GM19468 (cell line): ENCODE results near the gene CUX1.
"Not testable (repeated sequence)": the region's sequence is repeated elsewhere in the genome, so short reads cannot be mapped to it uniquely, and the experiment has no call there.

Source experiments
- ATAC-seq: cut with Tn5 transposase; IDR thresholded peaks from one replicate; pipeline ENCODE4 v1.9.1; 2021; ENCODE audit warnings: mild to moderate bottlenecking, moderate library complexity, moderate number of reproducible peaks; ENCODE audit not compliant: unreplicated experiment; ENCODE audit errors: extremely low read depth

Gene CUX1

DNA sequence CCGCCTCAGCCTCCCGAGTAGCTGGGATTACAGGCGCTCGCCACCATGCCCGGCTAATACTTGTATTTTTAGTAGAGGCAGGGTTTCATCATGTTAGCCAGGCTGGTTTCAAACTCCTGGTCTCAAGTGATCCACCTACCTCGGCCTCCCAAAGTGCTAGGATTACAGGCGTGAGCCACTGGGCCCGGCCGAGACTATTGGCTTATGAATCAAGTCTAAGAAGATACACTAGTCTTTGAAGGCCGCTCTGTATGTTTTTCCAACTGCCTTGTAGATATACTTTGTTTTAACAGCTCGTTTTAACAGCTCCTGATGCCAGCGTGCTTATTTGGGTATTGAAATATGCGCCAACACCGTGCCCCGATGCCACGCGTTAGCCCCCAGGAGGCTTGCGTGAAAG lies 332.8 kb downstream of the CUX1 start:
- ATAC-seq = no peak

DNA sequence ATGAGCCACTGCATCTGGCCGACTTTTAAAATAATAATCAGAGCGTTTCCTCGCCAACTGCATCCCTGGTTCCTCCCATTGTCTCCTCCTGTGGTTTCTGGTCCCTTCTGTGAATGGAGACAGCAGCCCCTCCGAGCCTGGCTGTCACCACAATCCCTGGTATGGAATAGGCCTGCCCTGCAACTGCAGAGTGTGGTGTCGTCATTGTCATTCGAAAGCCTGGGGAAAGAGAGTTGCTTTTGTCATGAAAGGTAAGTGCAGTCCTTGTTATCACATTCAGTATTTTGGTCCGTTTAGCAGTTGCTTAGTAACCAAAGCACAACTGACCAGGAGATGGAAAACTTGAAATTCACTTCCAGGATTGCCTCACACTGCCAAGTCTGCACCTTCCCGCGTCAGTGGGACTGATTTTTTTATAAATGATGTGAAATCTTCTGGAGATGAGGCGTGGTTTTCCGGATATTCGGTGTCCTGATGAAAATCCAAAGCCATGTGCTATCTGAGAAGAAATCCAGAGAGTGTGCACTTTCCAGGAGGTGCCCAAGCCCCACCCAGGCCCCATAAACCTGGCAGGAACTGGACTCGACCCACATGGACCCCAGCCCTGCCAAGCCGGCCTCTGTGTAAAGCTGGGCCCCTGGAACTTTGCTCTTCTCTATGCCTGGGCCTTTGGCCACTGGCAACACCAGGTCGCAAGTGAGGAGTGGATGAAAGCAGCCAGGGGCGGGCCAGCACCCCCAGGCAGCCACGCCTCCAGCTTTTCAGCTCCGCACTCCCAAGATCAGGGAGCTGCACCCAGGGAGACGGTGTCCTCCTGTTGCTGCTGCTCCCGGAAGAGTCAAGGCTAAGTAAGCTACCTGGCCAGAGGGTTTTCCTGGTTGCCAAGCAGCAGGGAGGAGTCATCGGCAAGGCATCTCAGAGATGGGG lies 335.5 kb downstream of the CUX1 start:
- no peak for ATAC-seq

DNA sequence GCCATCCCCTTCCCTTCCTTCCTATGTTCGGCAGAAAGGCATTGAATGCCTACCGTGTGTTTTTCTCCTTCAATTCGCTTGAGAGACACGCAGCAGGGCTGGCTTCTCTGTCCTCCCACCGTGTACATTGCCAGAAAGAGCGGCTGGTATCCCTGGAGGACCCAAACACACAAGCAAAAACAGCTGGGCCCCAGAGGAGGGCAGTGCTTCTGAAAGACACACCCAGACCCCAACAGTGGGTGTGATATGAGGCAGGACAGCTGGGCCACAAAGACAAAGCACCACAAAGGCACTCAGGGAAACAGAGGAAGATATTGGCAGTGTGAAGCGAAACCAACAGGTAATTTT lies 336.1 kb downstream of the CUX1 start:
- ATAC-seq = no peak

DNA sequence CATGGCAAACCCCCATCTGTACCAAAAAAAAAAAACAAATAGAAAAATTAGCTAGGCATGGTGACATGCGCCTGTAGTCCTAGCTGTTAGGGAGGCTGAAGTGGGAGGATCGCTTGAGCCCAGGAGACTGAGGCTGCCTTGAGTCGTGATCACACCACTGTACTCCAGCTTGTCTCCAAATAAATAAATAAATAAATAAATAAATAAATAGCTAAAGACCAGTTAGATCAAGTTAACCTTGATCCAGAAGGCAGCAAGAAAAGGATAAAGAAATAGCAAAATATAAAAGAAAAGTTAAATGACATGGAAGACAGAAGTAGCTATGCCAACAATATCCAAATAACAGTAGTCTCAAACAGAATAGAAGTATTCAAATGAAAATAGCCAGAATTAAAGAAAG lies 337.0 kb downstream of the CUX1 start:
- ATAC-seq = no peak

DNA sequence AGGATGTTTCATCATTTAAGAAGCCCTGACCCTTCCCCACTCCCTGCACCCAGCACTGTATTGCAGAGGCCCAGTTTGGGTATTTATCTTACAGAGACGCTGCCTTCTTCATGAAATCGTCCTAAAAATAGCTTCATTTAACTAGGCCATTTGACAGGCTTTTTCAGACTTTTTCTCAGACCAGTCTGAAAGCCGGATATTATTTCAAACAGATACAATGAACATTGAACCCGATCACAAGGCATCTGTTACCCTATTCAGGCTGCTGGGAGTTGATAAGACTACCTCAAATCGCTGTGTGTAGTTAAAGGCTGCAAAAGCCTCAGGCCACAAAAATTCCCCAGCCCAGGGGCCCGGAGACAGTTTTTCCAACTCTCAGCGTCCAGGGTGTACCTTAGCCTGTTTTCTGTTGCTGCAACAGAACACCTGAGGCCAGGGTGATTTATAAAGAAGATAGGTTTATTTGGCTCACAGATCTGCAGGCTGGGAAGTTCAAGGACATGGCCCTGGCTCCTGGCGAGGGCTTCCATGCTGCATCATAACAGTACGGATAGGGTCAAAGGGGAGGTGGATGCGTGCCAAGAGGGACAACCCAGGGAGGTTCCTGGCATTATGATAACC lies 338.5 kb downstream of the CUX1 start:
- ATAC-seq = no peak

DNA sequence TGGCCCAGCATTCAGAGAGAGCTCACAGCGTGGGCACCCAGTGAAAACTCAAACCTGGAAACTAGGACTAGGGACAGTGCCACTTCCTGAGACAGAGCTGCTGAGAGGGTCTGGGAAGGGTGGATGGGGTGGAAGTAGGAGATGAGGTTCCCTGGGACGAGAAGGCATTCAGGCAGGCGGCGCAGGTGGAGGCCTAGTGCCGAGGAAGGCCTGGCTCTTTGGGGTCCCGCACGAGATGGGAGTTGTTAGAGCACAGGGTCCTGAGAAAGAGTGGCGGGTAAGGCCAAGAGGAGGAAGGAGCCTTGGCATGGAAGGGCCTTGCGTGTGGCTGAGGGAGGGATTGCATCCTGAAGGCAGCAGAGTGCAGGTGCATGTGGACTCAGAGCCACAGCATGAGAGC lies 339.4 kb downstream of the CUX1 start:
- ATAC-seq = no peak

DNA sequence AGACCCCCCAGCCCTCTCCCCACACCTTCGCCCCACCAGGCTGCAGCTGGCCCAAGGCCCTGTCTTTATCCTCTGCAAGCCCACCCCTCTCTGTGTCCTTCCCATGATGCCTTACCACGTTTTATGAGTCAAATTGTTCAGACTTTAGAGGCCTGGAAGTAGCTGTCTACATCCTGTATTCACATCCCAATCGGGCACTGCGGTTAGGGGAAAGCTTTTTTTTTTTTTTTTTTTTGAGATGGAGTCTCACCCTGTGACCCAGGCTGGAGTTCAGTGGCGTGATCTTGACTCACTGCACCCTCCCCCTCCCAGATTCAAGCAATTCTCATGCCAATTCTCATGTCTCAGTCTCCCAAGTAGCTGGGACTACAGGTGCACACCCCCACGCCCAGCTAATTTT lies 347.7 kb downstream of the CUX1 start:
- ATAC-seq = no peak

DNA sequence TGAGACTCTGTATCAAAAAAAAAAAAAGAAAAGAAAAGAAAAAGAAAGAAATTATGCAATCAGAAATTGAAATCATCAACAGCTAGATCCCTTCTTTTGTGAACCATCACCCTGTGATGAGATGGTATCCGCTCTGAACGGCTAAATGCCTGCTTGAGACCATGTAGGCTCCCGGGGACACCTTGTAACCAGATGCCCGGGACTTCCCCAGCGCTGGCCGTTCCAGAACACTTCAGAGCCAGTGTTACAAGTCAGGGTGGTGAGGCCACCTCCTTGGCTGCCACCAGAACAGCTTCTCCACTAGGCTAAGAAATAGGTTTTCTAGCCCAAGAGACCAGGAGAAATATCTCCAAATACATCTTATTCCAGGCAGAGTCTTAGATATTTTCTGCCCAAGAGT lies 349.8 kb downstream of the CUX1 start:
- ATAC-seq = no peak

DNA sequence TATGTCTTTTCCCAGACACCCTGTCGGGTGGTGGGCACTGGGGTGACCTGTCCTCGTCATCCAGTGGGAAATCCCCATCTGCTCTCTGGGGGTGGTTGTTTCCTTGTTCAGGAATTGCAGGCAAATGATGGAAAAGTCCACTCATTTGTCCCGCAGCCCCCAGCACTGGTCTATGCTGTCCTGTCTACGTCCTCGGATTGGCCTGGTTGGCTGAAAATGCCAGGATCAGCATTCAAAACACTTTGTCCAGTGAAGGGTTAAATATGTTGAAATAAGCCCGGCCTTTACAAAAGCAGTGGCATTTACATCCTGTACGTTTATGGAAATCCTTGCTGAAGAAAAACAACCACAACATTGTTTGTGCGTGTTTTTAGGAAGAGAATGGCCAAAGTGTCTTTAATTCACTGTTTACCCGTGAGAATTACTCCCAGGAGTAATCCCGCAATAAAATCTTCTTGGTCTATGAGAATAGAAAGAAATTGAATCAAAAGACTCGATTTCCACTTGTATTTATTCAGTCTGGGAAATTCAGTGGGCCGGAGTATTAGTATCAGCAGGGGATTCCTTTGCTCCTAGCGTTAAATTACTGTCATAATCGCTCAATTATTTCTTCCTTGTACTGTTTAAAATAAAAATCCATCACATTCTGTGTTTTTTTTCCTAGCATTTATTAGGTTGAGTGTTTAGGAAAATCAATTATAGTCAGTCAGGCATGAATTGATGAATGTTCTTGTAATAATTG lies 352.4 kb downstream of the CUX1 start:
- no peak for ATAC-seq

DNA sequence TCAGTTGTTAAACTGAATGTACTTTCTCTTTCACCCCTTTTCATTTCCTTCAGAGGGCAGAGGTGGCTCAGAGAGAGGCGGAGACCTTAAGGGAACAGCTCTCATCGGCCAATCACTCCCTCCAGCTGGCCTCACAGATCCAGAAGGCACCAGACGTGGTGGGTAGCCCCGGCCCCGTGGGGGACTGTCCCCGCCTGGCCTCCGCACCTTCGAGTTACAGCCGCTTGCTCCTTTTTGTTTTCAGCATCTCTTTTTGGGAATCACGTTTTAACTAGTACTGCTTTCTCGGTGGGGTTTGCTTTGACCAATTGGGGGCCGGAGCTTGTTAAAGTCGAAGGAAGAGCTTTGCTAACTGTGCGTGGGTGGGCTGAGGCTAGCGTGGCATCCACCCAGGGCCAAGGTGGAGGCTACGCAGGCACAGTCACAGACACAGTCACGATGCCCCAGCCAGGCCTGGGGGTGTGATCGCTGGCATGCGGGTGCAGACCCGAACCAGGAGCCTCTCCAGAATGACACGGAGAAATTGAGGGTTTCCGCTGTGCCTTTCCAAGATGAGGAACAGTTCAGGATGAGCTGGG lies 353.1 kb downstream of the CUX1 start:
- ATAC-seq = no peak

DNA sequence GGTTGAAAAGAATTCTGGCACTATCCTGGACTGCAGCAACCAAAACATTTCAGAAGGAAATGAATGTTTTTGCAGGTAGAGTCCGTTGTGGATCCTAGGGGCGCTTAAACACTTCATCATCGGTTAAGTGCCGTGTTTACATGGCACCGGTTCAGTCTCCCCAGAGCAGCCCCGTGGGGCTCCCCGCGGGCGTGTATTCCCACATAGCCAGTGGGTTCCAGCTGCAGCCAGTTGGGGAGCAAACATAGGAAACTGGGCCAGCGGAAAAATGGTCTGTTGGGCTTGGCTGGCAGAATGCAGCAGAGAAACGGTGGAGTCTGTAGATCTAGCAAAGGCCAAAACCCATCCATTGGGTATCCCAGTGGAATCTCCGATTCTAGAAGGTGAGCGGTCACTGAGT lies 356.2 kb downstream of the CUX1 start:
- ATAC-seq = no peak

DNA sequence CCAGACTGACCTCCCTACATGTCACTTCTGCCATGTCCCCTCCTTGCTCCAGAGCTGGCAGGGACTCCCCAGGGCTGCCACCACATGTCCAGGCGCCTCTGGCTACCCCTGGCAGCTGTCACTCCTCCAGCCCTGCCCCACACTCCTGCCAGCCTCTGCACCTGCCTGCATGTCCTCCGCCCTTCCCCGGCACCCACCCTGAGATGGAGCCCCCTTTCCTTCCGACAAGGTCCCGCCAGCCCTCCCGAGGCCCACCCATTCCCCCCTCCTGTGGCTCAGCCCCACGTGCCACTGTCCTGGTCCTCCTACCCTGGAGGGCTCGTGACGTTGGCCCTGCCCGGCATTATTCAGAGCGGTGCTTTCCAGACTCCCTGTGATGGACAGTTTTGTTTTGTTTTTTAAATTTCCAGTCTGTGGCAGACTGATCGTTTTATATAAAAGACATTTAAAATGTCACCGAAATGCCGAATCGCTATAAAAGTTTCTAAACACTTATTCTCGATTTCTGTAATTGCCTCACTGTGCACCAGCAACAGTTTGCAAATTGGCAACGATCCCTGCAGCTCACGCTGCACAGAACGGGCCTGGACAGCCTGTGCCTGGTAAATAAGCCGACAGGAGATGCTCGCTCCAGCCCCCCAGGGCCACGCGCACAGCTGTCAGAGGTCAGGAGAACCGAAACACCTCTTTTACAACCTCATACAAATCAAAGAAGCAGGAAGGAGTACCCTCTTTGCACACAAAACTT lies 358.2 kb downstream of the CUX1 start:
- ATAC-seq = no peak

DNA sequence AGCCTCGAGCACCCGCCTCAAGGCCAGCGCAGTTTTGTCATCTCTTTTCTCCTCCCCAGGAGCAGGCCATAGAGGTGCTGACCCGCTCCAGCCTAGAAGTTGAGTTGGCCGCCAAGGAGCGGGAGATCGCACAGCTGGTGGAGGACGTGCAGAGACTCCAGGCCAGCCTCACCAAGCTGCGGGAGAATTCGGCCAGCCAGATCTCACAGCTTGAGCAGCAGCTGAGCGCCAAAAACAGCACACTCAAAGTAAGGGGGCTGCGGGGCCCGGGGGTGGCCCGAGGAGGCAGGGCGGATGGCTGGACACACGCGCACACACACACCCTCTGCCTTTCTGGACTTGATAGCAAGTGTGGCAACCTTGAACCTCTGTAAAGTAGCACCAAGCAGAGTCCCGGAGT lies 361.0 kb downstream of the CUX1 start:
- no peak for ATAC-seq

DNA sequence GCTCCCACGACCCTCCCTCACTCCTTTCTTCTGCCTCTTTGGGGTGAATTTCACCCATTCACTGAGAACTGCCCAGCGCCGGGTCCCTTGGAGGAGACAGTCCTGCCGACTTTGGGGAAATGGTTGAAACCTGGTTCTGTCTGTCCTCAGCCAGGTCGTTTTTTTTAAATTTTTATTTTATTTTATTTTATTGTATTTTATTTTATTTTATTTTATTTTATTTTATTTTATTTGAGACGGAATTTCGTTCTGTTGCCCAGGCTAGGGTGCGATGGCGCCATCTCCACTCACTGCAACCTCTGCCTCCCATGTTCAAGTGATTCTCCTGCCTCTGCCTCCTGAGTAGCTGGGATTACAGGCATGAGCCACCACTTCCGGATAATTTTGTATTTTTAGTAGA lies 363.3 kb downstream of the CUX1 start:
- ATAC-seq = no peak

DNA sequence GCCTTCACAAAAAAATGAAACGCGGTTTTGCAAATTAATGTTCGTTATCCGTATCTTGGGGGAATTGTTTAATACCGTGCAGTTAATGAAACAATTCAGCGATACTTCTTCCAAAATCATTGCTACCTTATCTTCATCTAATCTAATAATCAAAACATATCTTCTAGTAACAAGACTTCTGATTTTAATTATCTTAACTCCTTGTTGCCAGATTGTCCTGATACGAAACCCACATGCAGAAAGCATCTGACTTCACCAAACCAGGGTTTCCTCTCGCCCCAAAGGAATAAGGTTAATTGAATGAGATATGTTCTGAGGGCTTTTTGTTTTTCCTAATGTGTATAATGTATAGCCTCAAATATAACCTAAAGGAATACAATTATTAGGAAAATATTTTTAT lies 364.1 kb downstream of the CUX1 start:
- no peak for ATAC-seq

DNA sequence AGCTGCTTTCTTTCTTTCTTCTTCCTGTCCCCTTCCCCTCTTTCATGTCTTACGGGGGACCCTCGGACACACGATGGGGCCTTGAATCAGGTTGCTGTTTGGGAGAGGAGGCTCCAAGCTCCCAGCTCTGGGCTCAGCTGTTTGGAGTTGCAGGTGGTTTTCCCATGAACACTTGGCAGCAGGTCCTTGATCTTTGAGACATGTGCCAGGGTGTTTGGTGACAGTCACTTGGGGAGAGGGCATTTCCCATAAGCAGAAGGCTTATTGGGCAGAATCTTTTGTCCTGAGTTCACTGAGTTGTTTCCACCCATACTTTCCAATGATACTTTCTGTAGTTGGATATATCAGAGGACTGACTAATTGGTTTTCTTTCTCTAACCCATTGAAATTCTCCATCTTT lies 364.6 kb downstream of the CUX1 start:
- ATAC-seq = no peak

DNA sequence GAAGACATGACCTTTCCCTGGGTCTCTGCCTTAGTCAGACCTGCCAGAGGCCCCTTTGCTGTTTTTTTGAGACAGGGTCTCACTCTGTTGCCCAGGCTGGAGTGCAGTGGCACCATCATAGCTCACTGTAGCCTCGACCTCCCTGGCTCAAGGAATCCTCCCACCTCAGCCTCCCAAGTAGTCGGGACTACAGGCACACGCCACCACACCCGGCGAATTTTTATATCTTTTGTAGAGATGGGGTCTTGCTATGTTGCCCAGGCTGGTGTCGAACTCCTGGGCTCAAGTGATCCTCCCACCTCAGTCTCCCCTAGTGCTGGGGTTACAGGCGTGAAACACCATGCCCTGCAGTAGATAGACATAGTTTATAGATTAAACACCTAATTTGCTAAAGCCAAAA lies 366.4 kb downstream of the CUX1 start:
- not testable (repeated sequence) for ATAC-seq

DNA sequence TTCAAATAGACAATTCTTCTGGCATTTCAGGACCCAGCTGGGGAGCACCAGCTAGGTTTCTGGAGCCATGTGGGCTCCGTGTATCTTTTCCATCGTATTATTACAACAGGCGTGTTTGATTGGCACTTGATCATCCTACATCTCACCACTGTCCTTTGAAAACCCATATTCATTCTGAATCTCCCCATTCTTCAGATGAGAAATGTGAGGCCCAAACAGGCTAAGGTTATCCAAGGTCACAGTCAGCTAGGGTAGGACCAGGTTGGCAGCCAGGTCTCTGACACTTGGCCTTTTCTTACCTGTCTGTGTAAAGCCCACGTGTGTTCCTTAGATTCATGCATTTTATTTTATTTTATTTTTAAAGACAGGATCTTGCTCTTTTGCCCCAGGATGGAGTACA lies 366.9 kb downstream of the CUX1 start:
- ATAC-seq = no peak

DNA sequence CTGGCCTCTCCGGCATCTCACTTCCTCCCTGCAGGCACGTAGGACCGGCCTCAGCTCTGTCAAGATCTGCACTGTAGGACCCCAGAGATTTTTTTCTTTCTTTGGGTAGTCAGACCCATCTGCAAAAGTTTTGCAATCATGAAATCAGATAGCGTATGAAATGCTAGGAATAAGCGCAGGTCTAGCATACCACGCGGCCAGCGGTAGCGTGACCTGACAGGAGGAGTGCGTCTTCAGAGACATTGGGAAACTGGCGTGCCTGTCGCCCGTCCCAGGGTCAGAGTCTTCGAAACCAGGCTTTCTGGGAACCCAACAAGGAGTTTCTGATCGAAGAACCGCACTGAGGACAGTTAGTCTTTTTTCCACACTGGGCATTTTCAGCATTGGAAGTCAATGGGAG lies 368.4 kb downstream of the CUX1 start:
- ATAC-seq = no peak

DNA sequence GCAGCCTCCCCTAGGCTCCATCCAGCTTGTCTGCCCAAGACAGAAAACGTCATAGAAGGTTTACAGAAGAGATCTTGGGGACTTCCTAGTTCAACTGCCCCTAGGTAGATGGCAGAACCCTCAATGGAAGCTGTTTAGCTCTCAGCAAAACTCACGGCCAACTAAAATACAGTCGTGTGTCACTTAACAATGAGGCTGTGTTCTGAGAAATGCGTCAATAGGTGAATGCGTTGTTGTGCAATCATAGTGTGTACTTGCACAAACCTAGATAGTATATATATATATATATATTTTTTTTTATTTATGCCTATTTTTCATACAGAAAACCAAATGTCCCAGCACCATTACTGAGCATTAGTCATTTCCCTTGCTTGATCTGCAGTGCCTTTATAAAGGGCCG lies 368.9 kb downstream of the CUX1 start:
- no peak for ATAC-seq
